Activated CD4-positive, alpha-beta T cell treated with anti-CD3 and anti-CD28 coated beads, Interleukin-2, Interleukin-4, amounts not matched to agents 100 ng/mL and 50 ng/mL, durations not matched to agents 16 hours and 8 hours (primary cell): ENCODE results near the gene COLEC11.

Experiments
- DNase-seq: peaks from one replicate; pipeline ENCODE4 v3.0.0-alpha.2; 2020; ENCODE audit warnings: low spot score

Gene COLEC11

GRCh38 chr2:3675687-3676086, 80.8 kb downstream of the COLEC11 start:
- no peak for DNase-seq

DNA sequence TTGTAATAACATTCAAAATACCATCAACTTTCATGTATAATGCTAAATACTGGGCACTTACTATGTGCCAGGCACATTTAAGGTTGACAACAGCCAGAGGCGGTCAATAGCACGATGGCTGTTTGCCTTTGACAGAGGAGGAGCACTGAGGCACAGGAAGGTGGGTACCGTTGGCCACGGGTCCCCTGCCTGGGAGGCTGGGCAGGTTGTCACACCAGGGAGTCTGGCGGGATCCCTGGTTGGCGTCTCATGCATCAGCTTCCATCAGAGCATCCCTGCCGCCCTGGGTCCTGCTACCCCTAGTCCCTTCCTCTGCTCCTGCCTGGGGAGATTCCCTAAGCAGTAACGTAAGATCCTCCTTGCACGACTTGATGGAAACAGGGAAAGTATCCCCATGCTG, 82.5 kb downstream of the COLEC11 start:
- no peak for DNase-seq

- no peak for DNase-seq
These were observed 83.3 kb downstream of the COLEC11 start for GRCh38 chr2:3678212-3678611.

DNA sequence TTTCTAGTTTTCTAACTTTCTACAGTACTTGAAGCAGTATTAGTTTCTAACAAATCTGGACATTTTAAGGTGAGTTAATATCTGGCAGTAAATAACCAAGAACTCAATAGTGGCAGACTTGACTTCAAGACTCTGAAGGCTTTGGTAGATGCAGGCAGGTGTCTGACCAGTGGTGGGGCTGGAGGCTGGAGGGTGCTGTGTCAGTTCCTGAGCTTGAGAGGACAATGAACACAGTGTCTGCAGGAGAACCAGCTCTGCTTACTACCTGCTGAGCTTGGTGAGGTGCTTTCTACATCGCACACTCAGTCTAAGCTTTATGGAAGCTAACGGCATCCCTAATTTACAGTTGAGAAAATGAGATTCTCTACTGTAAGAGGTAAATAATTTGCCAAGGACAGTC, 84.3 kb downstream of the COLEC11 start:
- no peak for DNase-seq

GRCh38 chr2:3679616-3680393, 84.9 kb downstream of the COLEC11 start:
- DNase-seq = no peak

- no peak for DNase-seq
These were observed 85.8 kb downstream of the COLEC11 start for GRCh38 chr2:3680548-3681345.

GRCh38 chr2:3681625-3682024, 86.7 kb downstream of the COLEC11 start:
- DNase-seq = no peak

DNA sequence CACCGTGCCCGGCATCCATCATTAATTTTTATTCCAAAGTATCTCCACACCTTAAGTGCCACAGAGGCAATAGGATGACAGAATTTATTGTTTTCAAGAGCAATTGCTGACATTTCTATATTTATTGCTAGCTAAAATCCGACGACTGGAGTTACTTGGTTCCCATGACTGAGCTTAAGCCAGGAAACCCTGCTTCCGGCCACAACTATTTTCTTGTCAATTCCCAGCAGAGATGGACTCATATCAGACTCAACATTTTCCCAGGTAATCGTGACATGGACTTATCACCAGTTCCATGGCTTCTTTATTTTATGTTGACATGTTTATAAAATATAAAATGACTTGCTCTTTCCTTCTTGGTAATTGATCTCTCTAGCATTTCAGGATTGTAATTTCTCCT, 87.9 kb downstream of the COLEC11 start:
- DNase-seq = no peak

DNA sequence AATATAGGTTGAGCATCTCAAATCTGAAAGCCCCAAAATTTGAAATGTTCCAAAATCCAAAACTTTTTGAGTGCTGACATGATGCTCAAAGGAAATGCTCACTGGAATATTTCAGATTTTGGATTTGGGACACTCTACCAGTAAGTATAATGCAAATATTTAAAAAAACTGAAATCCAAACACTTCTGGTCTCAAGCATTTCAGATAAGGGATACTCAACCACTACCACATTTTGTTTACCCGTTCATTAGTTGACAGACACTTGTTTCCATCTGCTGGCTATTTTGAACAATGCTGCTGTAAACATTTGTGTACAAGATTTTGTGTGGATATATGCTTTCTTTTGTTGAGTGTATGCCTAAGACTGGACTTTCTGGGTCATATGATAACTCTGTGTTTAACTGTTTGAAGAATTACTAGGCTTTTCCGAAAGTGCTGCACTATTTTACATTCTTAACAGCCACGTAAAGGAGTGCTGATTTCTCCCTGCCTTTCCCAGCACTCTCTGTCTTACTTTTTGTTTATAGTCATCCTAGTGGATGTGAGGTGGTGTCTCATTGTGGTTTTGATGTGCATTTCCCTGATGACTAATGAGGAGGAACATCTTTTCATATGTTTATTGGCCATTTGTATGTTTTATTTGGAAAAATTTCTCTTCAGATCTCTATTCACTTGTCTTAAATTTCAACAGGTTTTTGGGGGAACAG, 89.0 kb downstream of the COLEC11 start:
- no peak for DNase-seq

DNA sequence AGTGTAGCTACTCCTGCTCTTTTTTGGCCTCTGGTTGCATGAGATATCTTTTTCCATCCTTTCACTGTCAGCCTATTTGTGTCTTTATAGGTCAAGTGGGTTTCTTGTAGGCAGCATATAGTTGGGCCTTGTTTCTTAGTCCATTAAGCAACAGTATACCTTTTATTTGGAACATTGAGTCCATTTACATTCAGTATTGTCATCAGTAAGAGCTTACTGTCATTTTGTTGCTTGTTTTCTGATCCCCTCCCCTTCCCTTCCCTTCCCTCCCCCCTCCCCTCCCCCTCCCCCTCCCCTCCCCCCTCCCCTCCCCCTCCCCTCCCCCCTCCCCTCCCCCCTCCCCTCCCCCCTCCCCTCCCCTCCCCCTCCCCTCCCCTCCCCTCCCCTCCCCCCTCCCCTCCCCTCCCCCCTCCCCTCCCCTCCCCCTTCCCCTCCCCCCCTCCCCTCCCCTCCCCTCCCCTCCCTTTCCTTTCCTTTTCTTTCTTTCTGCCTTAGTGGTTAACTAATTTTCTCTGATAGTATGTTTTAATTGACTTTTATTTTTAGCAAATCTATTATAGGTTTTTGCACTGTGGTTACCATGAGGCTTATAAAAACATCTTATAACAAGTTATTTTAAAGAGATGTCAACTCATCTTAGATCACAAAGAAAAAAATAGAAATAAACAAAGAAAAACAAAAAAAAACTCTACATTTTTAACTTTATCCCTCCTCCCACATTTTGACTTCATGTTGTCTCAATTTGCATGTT, 95.3 kb downstream of the COLEC11 start:
- no peak for DNase-seq

GRCh38 chr2:3692375-3692774, 97.5 kb downstream of the COLEC11 start:
- peak; percentile 5 for DNase-seq
